Activated T-cell treated with anti-CD3 and anti-CD28 coated beads, Interleukin-2, amount 50 U/mL, for 72 hours (primary cell): ENCODE measurements around the gene FCRLB. TPM values are rescaled to one million over a fixed set of nuclear protein-coding genes. Genes with fewer than 3 reads are reported as not detected.
"Not testable (repeated sequence)": the region's sequence is repeated elsewhere in the genome, so short reads cannot be mapped to it uniquely, and the experiment has no call there.

Source experiments
- ATAC-seq, 2 donors: fragments of 150-1000 bp; cut with Tn5 transposase; replicated peaks in 1 of 2; 2 replicates each; pipeline ENCODE4 v1.10.0; 2021; ENCODE audit warnings: moderate library complexity in 2 of 2, mild to moderate bottlenecking in 1 of 2
- DNase-seq, 2 donors: peaks; one replicate each; pipeline ENCODE4 v3.0.0; 2021 to 2022; ENCODE audit warnings: mixed read lengths in 1 of 2
- H3K27ac Mint-ChIP-seq: one replicate; pipeline ENCODE4 v1.8.0; 2022; ENCODE audit warnings: mild to moderate bottlenecking, moderate library complexity, mixed read lengths
- H3K27me3 Mint-ChIP-seq: one replicate; pipeline ENCODE4 v1.8.0; 2022; ENCODE audit warnings: low read depth, mixed read lengths
- H3K36me3 Mint-ChIP-seq, 2 donors: one replicate each; pipeline ENCODE4 v1.8.0; 2022; ENCODE audit warnings: mixed read lengths in 2 of 2, mild to moderate bottlenecking in 1 of 2; ENCODE audit not compliant: insufficient read depth in 2 of 2
- H3K4me1 Mint-ChIP-seq: one replicate; pipeline ENCODE4 v1.8.0; 2022; ENCODE audit warnings: low read depth, mixed read lengths
- H3K4me3 Mint-ChIP-seq, 2 donors: one replicate each; pipeline ENCODE4 v1.8.0; 2022; ENCODE audit warnings: mild to moderate bottlenecking in 2 of 2, mixed read lengths in 2 of 2, moderate library complexity in 2 of 2
- H3K9me3 Mint-ChIP-seq, 2 donors: one replicate each; pipeline ENCODE4 v1.8.0; 2022; ENCODE audit warnings: mixed read lengths in 2 of 2
- total RNA-seq, 2 donors: library from RNA; stranded (reverse); gene quantifications; one replicate each; pipeline ENCODE4 v1.2.3, GENCODE V29; 2022

The FCRLB gene, protein sequence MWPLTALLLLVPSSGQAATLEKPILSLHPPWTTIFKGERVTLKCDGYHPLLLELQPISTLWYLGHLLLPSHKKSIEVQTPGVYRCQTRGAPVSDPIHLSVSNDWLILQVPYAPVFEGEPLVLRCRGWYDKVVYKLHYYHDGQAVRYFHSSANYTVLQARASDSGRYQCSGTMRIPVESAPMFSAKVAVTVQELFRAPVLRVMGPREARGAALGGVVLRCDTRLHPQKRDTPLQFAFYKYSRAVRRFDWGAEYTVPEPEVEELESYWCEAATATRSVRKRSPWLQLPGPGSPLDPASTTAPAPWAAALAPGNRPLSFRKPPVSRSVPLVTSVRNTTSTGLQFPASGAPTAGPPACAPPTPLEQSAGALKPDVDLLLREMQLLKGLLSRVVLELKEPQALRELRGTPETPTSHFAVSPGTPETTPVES
- 1 to 10 TPM in 1 of 2 donors, under 1 TPM in 1; 0.43 to 1.2 TPM for total RNA-seq

DNA sequence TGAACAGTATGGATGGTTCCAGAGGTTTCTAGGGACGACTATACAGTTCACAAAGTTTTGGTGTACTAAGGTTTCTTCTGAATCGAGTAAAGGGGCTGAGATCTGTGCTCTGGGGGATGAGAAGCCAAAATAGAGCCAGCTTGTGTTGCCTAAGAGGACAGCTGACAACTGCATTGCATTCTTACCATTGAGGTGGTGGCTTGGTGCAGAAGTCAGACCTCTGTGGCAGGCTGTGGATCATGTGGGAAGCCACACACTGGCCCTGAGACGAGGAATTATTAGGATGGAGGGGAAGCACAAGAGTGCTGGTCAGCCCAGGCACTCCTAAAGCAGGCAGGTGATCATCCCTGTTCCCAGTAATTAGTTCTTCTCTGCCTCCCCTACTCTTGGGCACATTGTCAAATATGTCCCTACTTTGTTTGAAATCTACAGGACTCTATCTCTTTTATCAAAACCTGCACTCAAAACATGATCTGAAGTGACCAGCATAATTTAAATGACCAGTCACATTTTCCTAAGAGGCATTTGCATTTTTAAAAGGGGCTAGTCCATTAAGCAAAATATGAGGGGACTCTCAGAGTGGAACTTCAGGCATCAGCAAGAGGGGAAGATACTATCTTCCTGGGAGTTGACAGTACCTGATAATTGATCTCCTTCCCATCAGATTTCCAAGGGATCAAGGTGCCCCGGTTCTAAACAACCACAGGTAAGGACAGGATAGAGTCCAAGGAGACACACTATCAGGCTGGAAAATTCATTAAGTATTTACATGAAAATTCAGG lies at the start of gene FCRLB:
Gene FCRLB, plus strand, starts transcription at position 589 of the 782 bp plus-strand sequence. CDS start 1,129 bp downstream, outside the sequence.
- Mint-ChIP-seq H3K27me3 (peaks cover 58% of the 10 kb centered on the region), H3K4me1 (peaks cover 41% of the 10 kb centered on the region), H3K27ac (no peak within 1 kb of the TSS), H3K36me3 (peaks cover 0 to 2% of the 10 kb centered on the region in 2 donors), H3K4me3 (no peak within 1 kb of the TSS), H3K9me3 (no peaks in the 10 kb centered on the region)
- ATAC-seq = no peak
- no peak for DNase-seq

- H3K27ac Mint-ChIP-seq, H3K9me3 Mint-ChIP-seq, ATAC-seq, H3K36me3 Mint-ChIP-seq, H3K27me3 Mint-ChIP-seq, H3K4me3 Mint-ChIP-seq, DNase-seq: not testable (repeated sequence)
- peaks cover 14% of the 10 kb centered on the region for H3K4me1 Mint-ChIP-seq
Measured at GRCh38 chr1:161673437-161673836, 47.9 kb upstream of the FCRLB start.

DNA sequence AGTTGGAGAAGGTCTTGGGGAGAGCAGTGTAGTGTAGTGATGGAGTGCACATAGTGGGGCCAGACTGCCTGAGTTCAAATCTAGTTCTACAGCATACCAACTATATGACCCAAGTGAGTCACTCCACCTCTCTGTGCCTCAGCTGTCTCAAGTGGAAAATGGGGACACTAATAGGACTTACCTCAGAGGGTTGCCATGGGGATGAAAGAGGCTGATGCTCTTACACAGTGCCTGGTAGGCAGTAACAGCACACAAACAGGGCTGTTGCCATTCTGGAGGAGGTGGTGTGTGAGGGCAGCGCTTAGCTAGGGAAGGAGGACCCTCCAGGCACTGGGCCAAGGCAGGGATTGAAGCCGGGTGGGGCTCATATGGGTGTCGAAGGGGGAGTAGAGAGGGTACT lies 46.9 kb upstream of the FCRLB start:
- not testable (repeated sequence) for ATAC-seq, H3K36me3 Mint-ChIP-seq, DNase-seq, H3K9me3 Mint-ChIP-seq, H3K4me3 Mint-ChIP-seq, H3K27me3 Mint-ChIP-seq, H3K27ac Mint-ChIP-seq
- peaks cover 14% of the 10 kb centered on the region for H3K4me1 Mint-ChIP-seq

- H3K36me3 Mint-ChIP-seq, DNase-seq, H3K4me3 Mint-ChIP-seq, H3K9me3 Mint-ChIP-seq, H3K27me3 Mint-ChIP-seq, H3K27ac Mint-ChIP-seq, ATAC-seq: not testable (repeated sequence)
- peaks cover 14% of the 10 kb centered on the region for H3K4me1 Mint-ChIP-seq
Measured at GRCh38 chr1:161674908-161675307, 46.4 kb upstream of the FCRLB start.

GRCh38 chr1:161676441-161676840 lies 44.9 kb upstream of the FCRLB start:
- ATAC-seq (no peak), DNase-seq (no peak)
- Mint-ChIP-seq H3K4me3 (no peak overlapping the region), H3K36me3 (no peaks in the 10 kb centered on the region), H3K27me3 (peaks cover 9% of the 10 kb centered on the region), H3K9me3 (no peaks in the 10 kb centered on the region), H3K4me1 (peaks cover 10% of the 10 kb centered on the region), H3K27ac (no peak overlapping the region)

- ATAC-seq (no peak), DNase-seq (no peak)
- H3K4me1 Mint-ChIP-seq = peaks cover 9% of the 10 kb centered on the region
- H3K27me3 Mint-ChIP-seq = peaks cover 16% of the 10 kb centered on the region
- H3K36me3 Mint-ChIP-seq = no peaks in the 10 kb centered on the region
- no peak overlapping the region for H3K27ac Mint-ChIP-seq
- H3K9me3 Mint-ChIP-seq = no peaks in the 10 kb centered on the region
- no peak overlapping the region for H3K4me3 Mint-ChIP-seq
Measured at GRCh38 chr1:161676958-161677689, 44.2 kb upstream of the FCRLB start.

DNA sequence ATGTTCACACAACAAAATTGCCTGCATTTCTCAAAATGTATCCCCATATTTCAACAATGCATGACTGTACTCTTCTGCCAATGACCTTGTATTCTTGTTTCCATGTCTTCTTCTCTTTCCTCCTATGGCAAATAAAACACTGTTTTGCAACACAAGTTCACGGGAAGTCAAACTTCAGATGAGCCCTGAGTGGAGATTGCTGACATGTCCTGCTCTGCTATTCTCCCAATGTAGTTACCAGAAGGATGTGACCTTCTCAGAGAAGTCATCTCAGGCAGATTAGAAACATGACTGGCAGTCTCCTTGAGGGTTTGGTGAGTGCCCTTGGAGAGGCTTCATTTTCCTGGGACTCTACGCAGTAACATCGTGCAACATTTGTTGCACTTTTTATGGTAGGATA lies 42.8 kb upstream of the FCRLB start:
- DNase-seq = no peak
- Mint-ChIP-seq H3K27ac (no peak overlapping the region), H3K4me1 (peaks cover 9% of the 10 kb centered on the region)

GRCh38 chr1:161681879-161682278 lies 39.5 kb upstream of the FCRLB start:
- Mint-ChIP-seq H3K36me3 (no peaks in the 10 kb centered on the region), H3K4me1 (no peaks in the 10 kb centered on the region), H3K4me3 (no peak overlapping the region)

More for the DNA sequence above, 42.8 kb upstream of the FCRLB start:
- Mint-ChIP-seq H3K4me3 (no peak overlapping the region), H3K9me3 (no peaks in the 10 kb centered on the region), H3K27me3 (peaks cover 30% of the 10 kb centered on the region), H3K36me3 (no peaks in the 10 kb centered on the region)
- ATAC-seq = no peak

DNA sequence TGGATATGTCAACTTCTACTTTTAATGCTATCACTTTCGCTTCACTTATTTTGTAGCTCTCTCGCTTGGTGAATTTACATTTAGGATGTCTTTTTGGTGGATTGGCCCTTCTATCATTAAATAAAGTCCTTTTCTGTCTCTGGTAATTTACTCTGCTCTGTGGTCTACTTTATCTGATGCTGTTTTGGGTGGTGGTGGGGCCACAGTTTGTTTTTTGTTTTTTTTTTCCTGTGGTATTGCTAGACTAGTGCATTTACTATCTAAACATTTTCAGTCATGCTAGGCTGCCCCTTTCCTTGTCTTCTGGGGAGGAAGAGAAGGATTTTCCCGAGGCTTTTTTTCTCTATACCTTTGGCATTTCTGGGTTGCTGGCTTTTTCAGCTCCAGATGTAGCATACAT lies 32.4 kb upstream of the FCRLB start:
- no peak overlapping the region for H3K27ac Mint-ChIP-seq
- H3K9me3 Mint-ChIP-seq = no peaks in the 10 kb centered on the region
- H3K4me1 Mint-ChIP-seq = no peaks in the 10 kb centered on the region
- no peaks in the 10 kb centered on the region for H3K36me3 Mint-ChIP-seq
- H3K27me3 Mint-ChIP-seq = peaks cover 34% of the 10 kb centered on the region
- ATAC-seq (no peak), DNase-seq (no peak)
- no peak overlapping the region for H3K4me3 Mint-ChIP-seq

More at GRCh38 chr1:161681879-161682278, 39.5 kb upstream of the FCRLB start:
- peaks cover 56% of the 10 kb centered on the region for H3K27me3 Mint-ChIP-seq
- DNase-seq = no peak
- ATAC-seq = no peak
- no peak overlapping the region for H3K27ac Mint-ChIP-seq
- H3K9me3 Mint-ChIP-seq = no peaks in the 10 kb centered on the region

GRCh38 chr1:161691846-161692245 lies 29.5 kb upstream of the FCRLB start:
- Mint-ChIP-seq H3K27ac (no peak overlapping the region), H3K36me3 (peaks cover 1 to 4% of the 10 kb centered on the region in 2 donors), H3K27me3 (peaks cover 36% of the 10 kb centered on the region), H3K4me1 (no peaks in the 10 kb centered on the region), H3K4me3 (no peak overlapping the region), H3K9me3 (peaks cover 0 to 2% of the 10 kb centered on the region in 2 donors)
- no peak for DNase-seq
- ATAC-seq = no peak

GRCh38 chr1:161693020-161693712 lies 28.2 kb upstream of the FCRLB start:
- H3K36me3 Mint-ChIP-seq, ATAC-seq, H3K4me1 Mint-ChIP-seq, H3K9me3 Mint-ChIP-seq, H3K4me3 Mint-ChIP-seq, H3K27ac Mint-ChIP-seq, DNase-seq: not testable (repeated sequence)
- peaks cover 48% of the 10 kb centered on the region for H3K27me3 Mint-ChIP-seq

DNA sequence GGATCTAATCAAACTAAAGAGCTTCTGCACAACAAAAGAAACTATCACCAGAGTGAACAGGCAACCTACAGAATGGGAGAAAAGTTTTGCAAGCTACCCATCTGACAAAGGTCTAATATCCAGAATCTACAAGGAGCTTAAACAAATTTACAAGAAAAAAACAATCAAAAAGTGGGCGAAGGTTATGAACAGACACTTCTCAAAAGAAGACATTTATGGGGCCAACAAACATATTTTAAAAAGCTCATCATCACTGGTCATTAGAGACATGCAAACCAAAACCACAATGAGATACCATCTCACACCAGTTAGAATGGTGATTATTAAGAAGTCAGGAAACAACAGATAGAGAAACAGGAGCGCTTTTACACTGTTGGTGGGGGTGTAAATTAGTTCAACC lies 23.0 kb upstream of the FCRLB start:
- H3K9me3 Mint-ChIP-seq, H3K36me3 Mint-ChIP-seq, H3K4me1 Mint-ChIP-seq, DNase-seq, ATAC-seq, H3K4me3 Mint-ChIP-seq, H3K27ac Mint-ChIP-seq: not testable (repeated sequence)
- H3K27me3 Mint-ChIP-seq = peaks cover 47% of the 10 kb centered on the region
